ENCODE measurements around the gene RFC1. TPM values are rescaled to one million over a fixed set of nuclear protein-coding genes. Genes with fewer than 3 reads are reported as not detected.

Gene RFC1
- total RNA-seq, 2 experiments from 2014 or later, result 97.0 to 104 TPM

- peaks cover 88% of the 10 kb centered on the region for H3K36me3 Mint-ChIP-seq (ENCODE audit: low read depth)
- no peak overlapping the region for H3K27ac Mint-ChIP-seq
- ATAC-seq (ENCODE audit: poor library complexity) (no peak), DNase-seq (no peak)
- no peaks in the 10 kb centered on the region for H3K27me3 Mint-ChIP-seq
- H3K9me3 Mint-ChIP-seq, result no peaks in the 10 kb centered on the region
- no peaks in the 10 kb centered on the region for H3K4me1 Mint-ChIP-seq (ENCODE audit: low read depth)
- Histone ChIP-seq H3K27ac (ENCODE audit: low read depth in 1 of 2, low read length in 2 of 2) (no peak overlapping the region), H3K36me3 (ENCODE audit: insufficient read depth, low read length) (peaks cover 60% of the 10 kb centered on the region), H3K4me1 (ENCODE audit: insufficient read depth, low read length) (no peaks in the 10 kb centered on the region), H3K27me3 (ENCODE audit: control insufficient read depth in 1 of 2, insufficient read depth in 2 of 2, low read length in 2 of 2) (no peaks in the 10 kb centered on the region), H3K4me3 (ENCODE audit: low read length) (no peak overlapping the region), H3K9me3 (ENCODE audit: control insufficient read depth in 1 of 2, insufficient read depth in 1 of 2, low read length in 2 of 2) (no peaks in the 10 kb centered on the region)
- intact Hi-C loops (cut with DNase I, micrococcal nuclease), result loop anchor here in 1 of 2 experiments (10.0 kb wide), 1 partner anchor 382 kb away; no protein-coding TSS in a partner anchor
- H3K4me3 Mint-ChIP-seq, result no peak overlapping the region
- ChIA-PET POLR2A (no interaction called here), CTCF (no interaction called here)
- TF ChIP-seq CTCF (IDR thresholded peaks at IDR 0.05), result no peak
Measured at GRCh38 chr4:39287223-39287622, 78.9 kb downstream of the RFC1 start.

- Mint-ChIP-seq H3K4me1 (ENCODE audit: low read depth) (no peaks in the 10 kb centered on the region), H3K36me3 (ENCODE audit: low read depth) (peaks cover 78% of the 10 kb centered on the region), H3K9me3 (no peaks in the 10 kb centered on the region), H3K27ac (no peak overlapping the region), H3K4me3 (no peak overlapping the region), H3K27me3 (no peaks in the 10 kb centered on the region)
- no peak overlapping the region for H3K4me3 ChIP-seq (ENCODE audit: low read length)
- DNase-seq, result no peak
- intact Hi-C loops (cut with DNase I, micrococcal nuclease), result loop anchor here in 1 of 2 experiments (10.0 kb wide), 1 partner anchor 381 kb away; no protein-coding TSS in a partner anchor
- H3K27me3 ChIP-seq (ENCODE audit: control insufficient read depth in 1 of 2, insufficient read depth in 2 of 2, low read length in 2 of 2), result no peaks in the 10 kb centered on the region
- ChIA-PET CTCF (no interaction called here), POLR2A (no interaction called here)
- no peak for TF ChIP-seq CTCF (IDR thresholded peaks at IDR 0.05)
- H3K9me3 ChIP-seq (ENCODE audit: control insufficient read depth in 1 of 2, insufficient read depth in 1 of 2, low read length in 2 of 2), result no peaks in the 10 kb centered on the region
- no peak overlapping the region for H3K27ac ChIP-seq (ENCODE audit: low read depth in 1 of 2, low read length in 2 of 2)
- peaks cover 52% of the 10 kb centered on the region for H3K36me3 ChIP-seq (ENCODE audit: insufficient read depth, low read length)
- no peaks in the 10 kb centered on the region for H3K4me1 ChIP-seq (ENCODE audit: insufficient read depth, low read length)
- ATAC-seq (ENCODE audit: poor library complexity), result no peak
Measured at GRCh38 chr4:39286263-39286662, 79.9 kb downstream of the RFC1 start.

GRCh38 chr4:39285853-39286252, 80.3 kb downstream of the RFC1 start:
- DNase-seq (no peak), ATAC-seq (ENCODE audit: poor library complexity) (no peak)
- H3K9me3 Mint-ChIP-seq, result no peaks in the 10 kb centered on the region
- no peak overlapping the region for H3K27ac Mint-ChIP-seq
- no peak overlapping the region for H3K4me3 Mint-ChIP-seq
- intact Hi-C loops (cut with DNase I, micrococcal nuclease), result loop anchor here in 1 of 2 experiments (10.0 kb wide), 1 partner anchor 381 kb away; no protein-coding TSS in a partner anchor
- ChIA-PET POLR2A (no interaction called here), CTCF (interaction anchor here (0.6 kb wide), 1 partner anchor 65 kb away, joined by 3 read pairs; no protein-coding TSS in a partner anchor)
- Histone ChIP-seq H3K9me3 (ENCODE audit: control insufficient read depth in 1 of 2, insufficient read depth in 1 of 2, low read length in 2 of 2) (no peaks in the 10 kb centered on the region), H3K4me1 (ENCODE audit: insufficient read depth, low read length) (no peaks in the 10 kb centered on the region), H3K27ac (ENCODE audit: low read depth in 1 of 2, low read length in 2 of 2) (no peak overlapping the region), H3K4me3 (ENCODE audit: low read length) (no peak overlapping the region), H3K27me3 (ENCODE audit: control insufficient read depth in 1 of 2, insufficient read depth in 2 of 2, low read length in 2 of 2) (no peaks in the 10 kb centered on the region), H3K36me3 (ENCODE audit: insufficient read depth, low read length) (peaks cover 48% of the 10 kb centered on the region)
- H3K4me1 Mint-ChIP-seq (ENCODE audit: low read depth), result no peaks in the 10 kb centered on the region
- TF ChIP-seq CTCF (IDR thresholded peaks at IDR 0.05), result no peak
- H3K27me3 Mint-ChIP-seq, result no peaks in the 10 kb centered on the region
- H3K36me3 Mint-ChIP-seq (ENCODE audit: low read depth), result peaks cover 74% of the 10 kb centered on the region

All from CD4-positive, alpha-beta T cell (primary cell).